Measurements from ENCODE around the gene SLC35F5. TPM values are rescaled to one million over a fixed set of nuclear protein-coding genes. Genes with fewer than 3 reads are reported as not detected.

The SLC35F5 gene
- total and polyA plus RNA-seq, 2 of the 4 experiments (the other 2 are of a cell fraction) = 30.5 to 93.4 TPM

DNA sequence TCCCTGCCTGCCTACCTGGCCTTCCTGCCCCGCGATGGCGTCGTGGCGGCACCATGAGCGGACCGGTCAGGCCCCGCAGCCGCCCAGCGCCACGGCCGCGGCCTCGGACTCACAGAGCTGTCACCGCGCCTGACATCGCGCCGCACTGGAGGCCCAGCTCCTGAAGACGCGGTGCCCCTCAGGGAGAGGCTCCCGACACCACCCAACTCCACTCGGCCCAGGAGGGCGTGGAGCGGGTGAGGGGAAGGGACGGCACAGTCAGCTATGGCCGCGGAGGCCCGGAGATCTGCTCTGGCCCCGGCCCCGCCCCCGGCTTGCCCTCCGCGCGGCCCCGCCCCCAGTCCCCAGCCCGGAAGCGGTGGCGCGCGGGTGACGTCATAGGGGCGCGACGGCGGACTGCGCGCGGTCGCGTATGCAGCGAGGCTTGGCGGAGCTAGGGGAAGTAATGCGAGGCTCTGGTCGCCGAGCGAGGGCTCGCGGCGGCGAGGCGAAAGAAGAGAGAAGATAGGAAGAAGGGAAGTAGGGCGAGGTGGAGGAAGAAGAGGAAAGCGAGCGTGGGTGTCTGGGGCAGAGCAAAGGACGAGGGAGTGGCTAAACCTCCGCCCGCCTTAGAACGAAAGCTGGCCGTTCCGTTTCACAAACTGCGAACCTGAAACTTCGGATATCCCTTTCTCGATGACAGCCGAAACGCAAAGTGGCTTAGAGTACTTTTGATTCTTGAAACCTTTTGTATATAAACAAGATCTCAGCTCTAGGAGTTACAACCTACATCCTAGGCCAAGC lies at the start of gene SLC35F5 (continued):
- peak; percentile 21; the same call in 1 of the 2 replicates for TF ChIP-seq FOS (IDR thresholded peaks at IDR 0.05; ENCODE audit: low read depth, low read length)

DNA sequence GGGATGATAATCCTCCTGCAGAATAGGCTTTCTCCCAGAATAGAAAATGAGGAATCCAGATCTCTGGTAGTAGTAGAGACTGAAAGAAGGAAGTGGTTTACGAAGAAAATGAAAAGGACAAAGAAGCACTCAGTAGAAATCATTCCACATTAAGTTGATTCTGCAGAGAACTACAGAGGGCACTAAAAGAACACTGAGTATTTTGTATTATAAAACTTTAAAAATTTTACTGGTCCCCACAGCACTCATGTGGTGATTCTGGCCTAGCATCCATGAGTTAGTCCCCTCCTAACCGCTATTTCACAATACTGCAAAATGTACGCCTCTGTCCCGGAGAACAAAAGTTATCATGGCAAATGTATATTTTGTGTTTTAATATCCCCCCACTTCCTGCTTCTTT lies 42.9 kb upstream of the SLC35F5 start:
- Histone ChIP-seq H3K27ac (ENCODE audit: insufficient read depth, low read length) (no peak overlapping the region), H3K36me3 (ENCODE audit: control insufficient read depth, insufficient read depth, low read length) (no peaks in the 10 kb centered on the region), H3K9me3 (ENCODE audit: control insufficient read depth, insufficient read depth, low read length) (no peaks in the 10 kb centered on the region), H3K4me3 (ENCODE audit: insufficient read depth, low read depth, low read length) (no peak overlapping the region), H3K79me1 (ENCODE audit: low read depth in 1 of 2, low read length in 2 of 2) (no peaks in the 10 kb centered on the region), H3K4me2 (ENCODE audit: low read depth, low read length) (no peak overlapping the region), H3K56ac (ENCODE audit: extremely low read depth, insufficient read depth, low read length) (no peak overlapping the region), H2BK15ac (ENCODE audit: low read depth, low read length) (no peak overlapping the region), H2AFZ (replicated peaks; ENCODE audit: low read length, poor library complexity) (no peak overlapping the region), H3K18ac (ENCODE audit: low read depth, low read length) (no peak overlapping the region), H4K8ac (ENCODE audit: low read depth in 2 of 2, low read length in 2 of 2) (no peak overlapping the region), H3K4ac (ENCODE audit: low read depth, low read length) (no peak overlapping the region), H2AK9ac (replicated peaks; ENCODE audit: low read depth, low read length, poor library complexity) (no peak overlapping the region), H2AK5ac (ENCODE audit: low read depth, low read length) (no peak overlapping the region), H3K9me1 (ENCODE audit: insufficient read depth, low read length) (peaks cover 14% of the 10 kb centered on the region; the same call in 1 of the 2 replicates), H3K14ac (replicated peaks; ENCODE audit: low read depth, low read length) (no peak overlapping the region), H4K5ac (ENCODE audit: low read depth, low read length) (no peak overlapping the region), H4K91ac (ENCODE audit: insufficient read depth, low read depth, low read length) (no peak overlapping the region), H4K20me1 (ENCODE audit: insufficient read depth, low read length) (no peaks in the 10 kb centered on the region), H3K27me3 (ENCODE audit: control insufficient read depth, insufficient read depth, low read length) (no peaks in the 10 kb centered on the region), H3K4me1 (ENCODE audit: control insufficient read depth, insufficient read depth, low read length) (peaks cover 5% of the 10 kb centered on the region), H3K23ac (ENCODE audit: low read depth, low read length) (no peak overlapping the region), H2BK120ac (ENCODE audit: low read depth, low read length) (no peak overlapping the region), H3K9ac (ENCODE audit: low read depth, low read length) (no peak overlapping the region), H2BK20ac (ENCODE audit: low read depth, low read length) (no peak overlapping the region), H2BK5ac (ENCODE audit: low read depth, low read length, poor library complexity, severe bottlenecking) (no peak overlapping the region)
- ChIA-PET CTCF (no interaction called here), POLR2A (ENCODE audit: unreplicated experiment) (no interaction called here)
- ATAC-seq (ENCODE audit: low read depth) (no peak), DNase-seq (no peak)
- WGBS, 2 experiments (ENCODE audit: extremely low coverage in 2 of 2, insufficient read length in 1 of 2) = no CpG with 5 or more reads among the region's 4 CpGs
- intact Hi-C loops (cut with micrococcal nuclease) = no loop called here
- no TSS peak for BruUV-seq (replicated peaks)
- dilution Hi-C loops (cut with HindIII; ENCODE audit: low sequenced_read_pairs, unreplicated experiment) = no loop called here
- in situ Hi-C loops (cut with MboI; ENCODE audit: low sequenced_read_pairs) = no loop called here
- no peak for TF ChIP-seq NFE2L2 (IDR thresholded peaks at IDR 0.05; ENCODE audit: low read depth, low read length)
- TF ChIP-seq CEBPB (IDR thresholded peaks at IDR 0.05; ENCODE audit: low read depth, low read length) = peak; percentile 68
